Peyer's patch (tissue), 4 donors: ENCODE results near the gene CCT3.

Experiments
- POLR2A ChIP-seq, 2 donors: fragments of 450-650 bp; IDR thresholded peaks; one replicate each; pipeline ENCODE4 v1.5.1; 2017; ENCODE audit warnings: antibody characterized with exemption in 2 of 2, mild to moderate bottlenecking in 2 of 2, moderate library complexity in 2 of 2
- TF ChIP-seq, protein P1 (sequence below), 6 experiments: fragments of 450-650 bp in 4 of 6; fragments of 200-600 bp in 2 of 6; sonication (generic) in 1 of 6; IDR thresholded peaks; one replicate each; pipeline ENCODE4 v1.5.1; 2017 to 2019; ENCODE audit warnings: antibody characterized with exemption in 6 of 6, mild to moderate bottlenecking in 3 of 6, moderate library complexity in 1 of 6

DNA sequence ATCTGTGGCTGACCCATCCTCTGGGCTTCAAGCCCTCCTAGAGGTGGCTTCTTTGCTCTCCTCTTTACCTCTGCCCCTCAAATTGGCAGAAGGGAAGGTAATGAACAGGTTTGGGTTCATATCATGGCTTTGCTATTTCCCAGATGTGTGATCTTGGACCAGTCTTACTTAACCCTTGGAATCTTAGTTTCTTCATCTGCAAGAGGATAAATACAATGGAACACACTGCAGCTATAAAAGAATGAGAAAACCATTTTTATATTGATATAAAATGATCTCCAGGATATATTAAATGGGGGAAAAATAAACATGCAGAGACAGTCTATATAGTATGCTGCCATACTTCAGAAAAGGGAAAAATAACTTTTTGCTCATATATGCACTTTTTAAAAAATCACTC, 48.2 kb downstream of the CCT3 start:
- TF ChIP-seq, protein P1, sequence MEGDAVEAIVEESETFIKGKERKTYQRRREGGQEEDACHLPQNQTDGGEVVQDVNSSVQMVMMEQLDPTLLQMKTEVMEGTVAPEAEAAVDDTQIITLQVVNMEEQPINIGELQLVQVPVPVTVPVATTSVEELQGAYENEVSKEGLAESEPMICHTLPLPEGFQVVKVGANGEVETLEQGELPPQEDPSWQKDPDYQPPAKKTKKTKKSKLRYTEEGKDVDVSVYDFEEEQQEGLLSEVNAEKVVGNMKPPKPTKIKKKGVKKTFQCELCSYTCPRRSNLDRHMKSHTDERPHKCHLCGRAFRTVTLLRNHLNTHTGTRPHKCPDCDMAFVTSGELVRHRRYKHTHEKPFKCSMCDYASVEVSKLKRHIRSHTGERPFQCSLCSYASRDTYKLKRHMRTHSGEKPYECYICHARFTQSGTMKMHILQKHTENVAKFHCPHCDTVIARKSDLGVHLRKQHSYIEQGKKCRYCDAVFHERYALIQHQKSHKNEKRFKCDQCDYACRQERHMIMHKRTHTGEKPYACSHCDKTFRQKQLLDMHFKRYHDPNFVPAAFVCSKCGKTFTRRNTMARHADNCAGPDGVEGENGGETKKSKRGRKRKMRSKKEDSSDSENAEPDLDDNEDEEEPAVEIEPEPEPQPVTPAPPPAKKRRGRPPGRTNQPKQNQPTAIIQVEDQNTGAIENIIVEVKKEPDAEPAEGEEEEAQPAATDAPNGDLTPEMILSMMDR (IDR thresholded peaks at IDR 0.05) = no peak
- TF ChIP-seq POLR2A (IDR thresholded peaks at IDR 0.05) = no peak
